Measurements from ENCODE around the gene ZC3H7A.
A peak's percentile ranks its signal among the peaks of the same experiment; 100 is the strongest.

Gene ZC3H7A

GRCh38 chr16:11805556-11805955 lies 8.5 kb upstream of the ZC3H7A start:
- no peak for TF ChIP-seq CTCF (IDR thresholded peaks at IDR 0.05; ENCODE audit: low read depth, low read length, missing control alignments)
- Histone ChIP-seq H3K27me3 (replicated peaks) (no peaks in the 10 kb centered on the region), H3K4me3 (ENCODE audit: low read depth, low read length) (no peak overlapping the region), H3K36me3 (replicated peaks) (no peaks in the 10 kb centered on the region), H3K27ac (no peak overlapping the region)
- in situ Hi-C loops (cut with HindIII; ENCODE audit: low pct_ligation_motif_present, low sequenced_read_pairs) = no loop called here
- no peak for DNase-seq

GRCh38 chr16:11801481-11802021 lies 4.5 kb upstream of the ZC3H7A start:
- Histone ChIP-seq H3K27ac (no peak overlapping the region), H3K27me3 (replicated peaks) (no peaks in the 10 kb centered on the region), H3K36me3 (replicated peaks) (no peaks in the 10 kb centered on the region), H3K4me3 (ENCODE audit: low read depth, low read length) (no peak overlapping the region)
- no peak for TF ChIP-seq CTCF (IDR thresholded peaks at IDR 0.05; ENCODE audit: low read depth, low read length, missing control alignments)
- DNase-seq = no peak
- in situ Hi-C loops (cut with HindIII; ENCODE audit: low pct_ligation_motif_present, low sequenced_read_pairs) = no loop called here

DNA sequence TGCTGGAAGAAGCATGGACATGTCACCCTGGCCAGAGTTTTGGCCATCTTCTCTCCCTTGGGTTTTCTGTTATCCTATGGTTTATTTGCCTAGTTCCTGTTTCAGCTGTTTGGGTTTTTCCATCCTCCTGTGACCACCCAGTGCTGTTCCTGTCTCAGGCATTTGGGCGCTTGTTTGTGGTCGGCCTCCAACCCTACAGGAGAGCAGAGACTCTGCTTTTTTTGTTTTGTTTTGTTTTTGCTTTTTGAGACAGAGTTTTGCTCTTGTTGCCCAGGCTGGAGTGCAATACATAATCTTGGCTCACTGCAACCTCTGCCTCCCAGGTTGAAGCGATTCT lies 3.3 kb upstream of the ZC3H7A start:
- in situ Hi-C loops (cut with HindIII; ENCODE audit: low pct_ligation_motif_present, low sequenced_read_pairs) = no loop called here
- H3K4me3 ChIP-seq (ENCODE audit: low read depth, low read length) = no peak overlapping the region
- no peak for DNase-seq
- H3K27me3 ChIP-seq (replicated peaks) = no peaks in the 10 kb centered on the region
- no peak for TF ChIP-seq CTCF (IDR thresholded peaks at IDR 0.05; ENCODE audit: low read depth, low read length, missing control alignments)
- peaks cover 2% of the 10 kb centered on the region for H3K36me3 ChIP-seq (replicated peaks)
- H3K27ac ChIP-seq = no peak overlapping the region

DNA sequence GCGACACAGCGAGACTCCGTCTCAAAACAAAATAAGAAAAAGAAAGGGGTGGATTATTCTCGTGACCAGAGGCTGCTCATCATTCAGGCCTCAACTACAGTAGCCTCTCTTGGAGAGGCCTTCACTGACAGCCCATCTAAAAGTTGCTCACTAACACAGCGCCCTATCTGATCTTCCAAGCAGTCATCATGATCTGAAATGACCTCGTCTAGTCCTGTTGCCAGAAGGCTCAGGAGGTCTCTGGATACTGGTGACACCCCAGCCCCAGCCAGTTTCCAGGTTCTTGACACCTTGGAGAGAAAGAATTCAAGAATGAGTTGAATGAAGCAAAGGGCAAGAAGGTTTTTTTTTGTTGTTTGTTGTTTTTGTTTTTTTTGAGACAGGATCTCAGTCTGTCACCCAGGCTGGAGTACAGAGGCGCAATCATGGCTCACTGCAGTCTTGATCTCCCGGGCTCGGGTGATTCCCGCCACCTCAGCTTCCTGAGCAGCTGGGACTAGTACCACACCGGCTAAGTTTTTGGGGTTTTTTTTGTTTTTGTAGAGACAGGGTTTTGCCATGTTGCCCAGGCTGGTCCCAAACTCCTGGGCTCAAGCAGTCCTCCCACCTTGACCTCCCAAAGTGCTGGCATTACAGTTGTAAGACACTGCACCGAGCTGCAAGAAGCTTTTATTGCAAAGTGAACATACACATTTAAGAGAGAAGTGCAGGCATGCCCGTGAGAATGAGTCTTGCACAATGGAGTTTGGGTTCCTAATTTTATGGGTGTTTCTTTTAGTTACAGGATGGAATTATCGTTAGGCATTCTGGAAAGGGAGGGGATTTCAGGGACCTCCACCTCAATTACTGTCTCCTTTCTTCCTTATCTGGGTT lies 2.7 kb upstream of the ZC3H7A start:
- TF ChIP-seq CTCF (IDR thresholded peaks at IDR 0.05; ENCODE audit: low read depth, low read length, missing control alignments) = no peak
- no peak overlapping the region for H3K27ac ChIP-seq
- no peak for DNase-seq
- no peaks in the 10 kb centered on the region for H3K27me3 ChIP-seq (replicated peaks)
- in situ Hi-C loops (cut with HindIII; ENCODE audit: low pct_ligation_motif_present, low sequenced_read_pairs) = no loop called here
- H3K36me3 ChIP-seq (replicated peaks) = peaks cover 6% of the 10 kb centered on the region
- H3K4me3 ChIP-seq (ENCODE audit: low read depth, low read length) = no peak overlapping the region

GRCh38 chr16:11799017-11799381 lies 1.9 kb upstream of the ZC3H7A start:
- in situ Hi-C loops (cut with HindIII; ENCODE audit: low pct_ligation_motif_present, low sequenced_read_pairs) = no loop called here
- no peak for DNase-seq
- no peak overlapping the region for H3K27ac ChIP-seq
- no peak for TF ChIP-seq CTCF (IDR thresholded peaks at IDR 0.05; ENCODE audit: low read depth, low read length, missing control alignments)
- no peaks in the 10 kb centered on the region for H3K27me3 ChIP-seq (replicated peaks)
- H3K4me3 ChIP-seq (ENCODE audit: low read depth, low read length) = no peak overlapping the region
- H3K36me3 ChIP-seq (replicated peaks) = peaks cover 6% of the 10 kb centered on the region

- in situ Hi-C loops (cut with HindIII; ENCODE audit: low pct_ligation_motif_present, low sequenced_read_pairs) = no loop called here
- H3K27me3 ChIP-seq (replicated peaks) = no peaks in the 10 kb centered on the region
- H3K36me3 ChIP-seq (replicated peaks) = peaks cover 6% of the 10 kb centered on the region
- no peak for TF ChIP-seq CTCF (IDR thresholded peaks at IDR 0.05; ENCODE audit: low read depth, low read length, missing control alignments)
- H3K27ac ChIP-seq = peak overlapping the region; percentile 86
- H3K4me3 ChIP-seq (ENCODE audit: low read depth, low read length) = peak overlapping the region; percentile 79
- DNase-seq = no peak
Measured at GRCh38 chr16:11797957-11798299, 870 bp upstream of the ZC3H7A start.
